Posterior cingulate gyrus (tissue), 11 donors: ENCODE measurements around the gene C11orf68.

Source experiments
- DNase-seq, 10 donors: peaks; one replicate each; pipeline versions ENCODE4 v3.0.0 to v3.0.0-alpha.2; 2020 to 2021; ENCODE audit warnings: mixed read lengths in 3 of 10
- intact Hi-C: fragments of 100-400 bp; cut with DNase I; formaldehyde crosslinking; loops from one replicate; pipeline ENCODE4 v1.15.1; 2023

The C11orf68 gene

DNA sequence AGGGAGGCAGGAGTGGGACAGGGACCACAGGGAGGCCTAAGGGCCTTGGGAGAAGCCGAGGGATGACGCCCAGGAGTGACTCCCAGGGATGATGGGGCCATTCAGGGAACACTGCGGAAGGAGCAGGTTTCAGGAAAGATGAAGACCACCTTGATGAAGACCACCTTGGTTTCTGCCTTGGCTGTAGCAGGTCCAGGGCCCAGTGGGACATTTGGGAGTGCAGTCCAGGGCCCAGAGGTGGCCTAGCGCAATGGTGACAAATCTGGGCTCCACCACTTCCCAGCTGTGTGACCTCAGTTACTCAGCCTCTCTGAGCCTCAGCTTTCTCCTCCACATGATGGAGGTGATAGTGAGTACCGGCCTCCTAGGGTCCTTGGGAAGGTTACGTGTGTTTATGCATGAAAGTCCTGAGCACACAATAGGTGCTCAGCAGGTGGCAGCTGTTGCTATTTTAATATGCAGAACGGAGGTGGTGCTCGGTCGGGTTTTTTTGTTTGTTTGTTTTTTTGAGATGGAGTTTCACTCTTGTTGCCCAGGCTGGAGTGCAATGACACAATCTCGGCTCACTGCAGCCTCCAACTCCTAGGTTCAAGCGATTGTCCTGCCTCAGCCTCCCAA lies 27.2 kb upstream of the C11orf68 start:
- peak in 1 of 10 donors; percentile 13 for DNase-seq
- intact Hi-C loops: no loop called here

DNA sequence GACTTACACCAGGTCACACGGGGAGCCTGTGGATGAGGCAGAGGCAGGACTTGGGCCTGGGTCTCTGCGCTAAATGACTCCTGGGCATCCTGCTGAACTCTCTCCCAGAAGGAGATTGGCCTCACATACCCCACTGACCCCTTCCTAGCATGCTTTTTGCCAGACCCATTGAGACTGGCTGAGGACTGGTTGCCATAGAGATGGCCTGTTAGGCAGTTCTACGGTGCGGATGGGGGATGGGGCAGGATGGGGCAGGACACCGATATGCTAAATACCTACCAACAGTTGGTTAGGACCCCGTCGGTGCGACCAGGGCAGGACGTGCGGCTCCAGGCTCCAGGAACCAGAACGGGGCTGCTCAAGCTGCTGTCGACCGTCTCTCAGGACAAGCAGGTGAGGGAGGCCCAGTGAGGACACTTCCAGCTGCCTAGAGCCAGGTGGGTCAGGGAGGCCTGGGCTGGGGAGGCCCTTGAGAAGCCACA lies 26.6 kb upstream of the C11orf68 start, which contains the start of gene TSGA10IP:
Gene TSGA10IP, plus strand, starts transcription at position 51 of the 482 bp plus-strand sequence. Its CDS starts 196 bp downstream, at position 247.
- intact Hi-C loops: no loop called here
- DNase-seq: peak in 2 of 10 donors; percentile 24 to 68

DNA sequence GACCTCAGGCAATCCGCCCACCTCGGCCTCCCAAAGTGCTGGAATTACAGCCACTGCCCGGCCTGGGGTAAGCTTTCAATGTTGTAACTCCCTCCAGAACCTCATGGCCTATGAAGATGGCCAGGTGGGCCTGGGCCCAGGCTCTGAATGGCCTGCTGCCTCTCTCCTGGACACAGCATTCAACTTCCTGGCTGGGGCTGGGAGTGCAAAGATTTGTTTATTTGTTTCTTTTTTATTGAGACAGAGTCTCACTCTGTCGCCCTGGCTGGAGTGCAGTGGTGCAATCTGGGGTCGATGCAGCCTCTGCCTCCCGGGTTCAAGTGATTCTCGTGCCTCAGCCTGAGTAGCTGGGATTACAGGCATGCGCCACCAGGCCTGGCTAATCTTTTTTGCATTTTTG lies 25.9 kb upstream of the C11orf68 start:
- peak in 3 of 10 donors; percentile 27 to 61 (median 36) for DNase-seq
- intact Hi-C loops: no loop called here

DNA sequence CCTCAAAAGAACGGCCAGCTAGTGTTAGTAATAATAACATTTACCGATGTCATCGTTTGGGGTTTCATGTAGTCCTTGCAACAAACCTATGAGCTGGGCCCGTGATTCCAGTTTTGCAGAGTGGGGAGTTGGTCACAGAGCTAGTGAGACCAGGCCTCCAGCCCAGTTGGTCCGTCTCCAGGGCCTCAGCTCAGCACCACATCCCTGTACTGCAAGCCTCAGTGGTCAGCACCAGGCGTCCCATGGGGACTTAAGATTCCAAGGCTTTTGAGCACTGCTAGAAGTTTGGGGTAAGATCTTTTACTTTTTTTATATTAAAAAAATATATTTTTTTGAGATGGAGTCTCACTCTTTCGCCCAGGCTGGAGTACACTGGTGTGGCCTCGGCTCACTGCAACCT lies 25.3 kb upstream of the C11orf68 start:
- intact Hi-C loops: no loop called here
- peak in 3 of 10 donors; percentile 52 to 56 (median 54) for DNase-seq

DNA sequence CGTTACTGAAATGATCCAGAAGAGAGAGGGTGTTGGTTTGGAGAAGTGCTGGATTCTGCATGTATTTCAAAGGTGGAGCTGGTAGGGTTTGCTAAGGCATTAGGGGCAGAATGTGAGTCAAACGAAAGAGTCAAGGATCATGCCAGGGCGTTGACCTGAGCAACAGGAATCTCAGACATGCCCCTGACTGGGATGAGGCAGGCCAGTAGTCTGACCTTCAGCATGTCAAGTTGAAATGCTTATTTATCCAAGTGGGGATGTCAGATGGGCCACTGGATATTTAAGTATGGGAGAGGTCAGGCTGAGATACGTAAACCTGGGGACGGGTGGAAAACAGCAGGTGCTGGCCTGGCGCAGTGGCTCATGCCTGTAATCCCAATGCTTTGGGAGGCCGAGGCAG lies 23.7 kb upstream of the C11orf68 start:
- peak in 3 of 10 donors; percentile 13 to 52 (median 32) for DNase-seq
- intact Hi-C loops: no loop called here

DNA sequence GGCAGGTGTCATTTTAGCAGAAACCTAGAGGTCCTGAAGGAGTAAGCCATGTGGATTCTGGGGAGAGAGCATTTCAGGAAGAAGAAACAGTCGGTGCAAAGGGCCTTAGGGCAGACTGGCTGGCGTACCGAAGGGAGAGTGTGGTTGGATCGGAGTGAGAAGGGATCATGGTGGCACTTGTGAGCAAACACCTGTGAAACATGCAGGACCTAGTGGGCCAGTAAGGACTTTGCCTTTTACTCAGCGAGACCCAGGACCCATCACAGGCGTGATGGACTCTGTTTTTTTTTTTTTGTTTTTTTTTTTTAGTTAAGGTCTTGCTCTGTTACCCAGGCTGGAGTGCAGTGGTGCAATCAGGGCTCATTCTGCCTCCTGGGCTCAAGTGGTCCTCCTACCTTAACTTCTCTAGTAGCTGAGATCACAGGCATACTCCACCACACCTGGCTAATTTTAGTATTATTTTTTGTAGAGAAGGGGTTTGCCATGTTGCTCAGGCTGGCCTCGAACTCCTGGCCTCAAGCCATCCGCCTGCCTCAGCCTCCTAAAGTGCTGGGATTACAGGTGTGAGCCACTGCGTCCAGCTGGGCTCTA lies 23.0 kb upstream of the C11orf68 start:
- DNase-seq: peak in 2 of 10 donors; percentile 57 to 58
- intact Hi-C loops: no loop called here

DNA sequence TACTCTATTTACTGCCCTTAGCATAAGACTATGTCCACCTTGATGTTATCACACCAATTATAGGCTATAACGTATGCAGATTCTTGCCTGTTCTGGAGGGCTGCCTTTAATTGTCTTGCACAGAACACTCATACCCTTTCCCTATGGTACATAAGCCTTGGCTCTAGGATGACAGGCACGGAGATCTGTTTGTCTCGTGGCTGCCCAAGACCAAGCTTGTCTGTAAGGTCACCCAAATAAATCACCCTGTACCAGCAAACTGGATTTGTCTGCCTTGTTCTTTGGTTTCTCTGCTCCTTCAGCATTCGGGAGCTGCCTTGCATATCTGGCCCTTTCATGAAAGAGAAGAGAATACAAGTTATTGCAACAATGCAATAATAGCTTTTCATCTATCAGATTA lies 18.9 kb upstream of the C11orf68 start:
- intact Hi-C loops: no loop called here
- DNase-seq: peak in 1 of 10 donors; percentile 1

DNA sequence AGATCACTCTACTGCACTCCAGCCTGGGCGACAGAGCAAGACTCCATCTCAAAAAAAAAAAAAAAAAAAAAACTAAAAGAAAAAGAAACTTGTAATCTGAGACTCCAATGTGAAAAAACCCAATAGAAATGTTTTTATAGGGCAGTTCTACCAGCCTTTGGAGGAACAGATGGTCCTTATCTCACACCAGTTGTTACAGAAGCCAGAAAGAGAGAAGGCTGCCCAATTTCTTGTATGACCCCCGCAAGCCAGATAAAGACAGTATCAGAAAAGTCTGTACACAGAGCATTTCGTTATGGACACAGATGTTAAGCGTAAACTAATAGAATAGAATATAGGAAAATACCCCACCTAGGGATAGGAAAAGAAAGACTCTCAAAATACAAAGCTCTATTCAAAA lies 15.2 kb upstream of the C11orf68 start:
- intact Hi-C loops: no loop called here
- no peak for DNase-seq

DNA sequence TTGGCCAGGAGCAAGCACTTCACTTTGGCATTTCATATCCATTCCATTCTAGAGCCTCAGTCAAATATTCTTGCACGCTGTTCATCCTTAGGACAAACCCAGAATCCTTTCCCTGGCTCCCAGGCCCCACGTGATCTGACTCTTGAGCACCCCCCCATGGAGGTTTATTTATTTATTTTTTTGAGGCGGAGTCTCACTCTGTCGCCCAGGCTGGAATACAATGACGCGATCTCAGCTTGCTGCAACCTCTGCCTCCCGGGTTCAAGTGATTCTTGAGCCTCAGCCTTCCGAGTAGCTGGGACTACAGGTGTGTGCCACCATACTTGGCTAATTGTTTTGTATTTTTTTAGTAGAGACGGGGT lies 13.7 kb upstream of the C11orf68 start:
- peak in 2 of 10 donors; percentile 18 to 64 for DNase-seq
- intact Hi-C loops: no loop called here

DNA sequence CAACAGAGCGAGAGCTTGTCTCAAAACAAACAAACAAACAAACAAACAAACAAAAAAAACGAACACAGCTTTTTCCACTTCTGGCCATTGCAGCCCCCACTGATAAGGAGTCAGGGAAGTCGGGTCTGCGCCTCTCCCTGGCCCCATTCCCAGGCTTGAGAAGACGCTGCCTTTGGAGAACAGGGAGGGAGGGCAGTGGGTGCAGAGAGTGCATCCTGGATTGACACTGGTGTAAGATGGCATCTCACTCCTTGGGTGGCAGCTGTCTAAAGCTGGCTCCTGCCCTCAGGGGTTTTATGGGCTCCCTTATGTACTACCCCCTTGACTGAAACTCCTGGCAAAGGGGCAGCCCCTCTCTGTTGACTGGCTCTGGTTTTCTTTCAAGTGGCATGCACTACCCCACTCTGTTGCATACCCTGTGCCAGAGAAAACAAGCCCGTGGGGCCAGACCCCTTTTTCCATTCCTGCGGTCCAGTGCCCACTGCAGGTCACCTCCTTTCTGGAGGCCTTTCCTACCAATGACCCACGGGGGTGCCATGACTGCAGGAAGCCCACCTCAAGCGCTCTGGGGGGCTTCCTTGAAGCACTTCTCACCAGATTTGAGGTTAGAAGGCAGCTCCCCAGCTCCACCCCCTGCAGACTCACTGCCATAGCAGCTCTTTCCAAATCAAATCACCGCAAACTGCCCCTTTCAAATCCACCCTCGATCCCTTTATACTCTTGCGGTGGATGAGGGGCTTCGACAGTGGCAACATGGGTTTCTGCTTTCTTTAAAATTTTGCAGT lies 13.1 kb upstream of the C11orf68 start:
- DNase-seq: peak in 2 of 10 donors; percentile 37 to 42
- intact Hi-C loops: no loop called here

DNA sequence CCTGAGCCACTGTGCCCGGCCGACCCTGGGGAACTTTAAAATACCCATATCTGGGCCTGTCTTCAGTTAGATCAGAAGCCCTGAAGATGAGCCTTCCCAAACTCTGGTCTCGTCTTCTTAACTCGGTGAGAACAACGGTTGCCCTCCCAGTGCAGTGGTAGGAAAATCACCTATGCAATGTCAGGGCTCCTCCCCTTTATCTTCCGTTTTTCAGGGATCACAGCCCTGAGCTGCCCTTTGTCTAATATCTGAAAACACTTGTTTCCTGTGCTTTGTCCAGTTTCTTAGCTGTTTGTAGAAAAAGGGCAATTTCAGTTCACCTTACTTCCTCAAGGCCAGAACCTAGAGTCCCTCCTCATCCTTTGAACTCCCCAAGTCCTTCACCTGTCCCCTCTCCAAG lies 9.8 kb upstream of the C11orf68 start:
- intact Hi-C loops: no loop called here
- DNase-seq: peak in 1 of 10 donors; percentile 4

DNA sequence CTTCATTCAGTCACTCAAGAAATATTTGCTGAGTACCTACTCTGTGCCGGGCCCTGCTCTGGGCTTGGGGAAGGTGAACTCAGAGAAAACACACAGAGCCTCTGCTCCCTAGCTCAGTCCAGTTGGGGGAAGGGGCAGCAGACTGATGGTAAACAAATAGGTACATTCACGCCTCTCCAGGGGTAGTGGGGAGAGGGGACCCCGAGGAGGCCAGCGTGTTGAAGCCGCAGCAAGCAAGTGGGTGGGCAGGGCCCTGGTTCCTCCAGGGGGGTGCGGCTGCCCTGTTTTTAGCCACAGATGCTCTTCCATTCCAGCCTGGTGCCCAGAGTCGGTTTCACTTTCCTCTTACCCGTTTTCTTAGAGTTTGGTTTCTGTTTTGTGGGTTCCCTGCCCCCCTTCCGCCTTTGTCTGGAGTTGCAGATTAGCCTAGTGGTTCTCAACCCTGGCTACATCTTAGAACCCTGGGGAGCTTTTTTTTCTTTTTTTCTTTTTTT lies 9.1 kb upstream of the C11orf68 start:
- peak in 1 of 10 donors; percentile 27 for DNase-seq

DNA sequence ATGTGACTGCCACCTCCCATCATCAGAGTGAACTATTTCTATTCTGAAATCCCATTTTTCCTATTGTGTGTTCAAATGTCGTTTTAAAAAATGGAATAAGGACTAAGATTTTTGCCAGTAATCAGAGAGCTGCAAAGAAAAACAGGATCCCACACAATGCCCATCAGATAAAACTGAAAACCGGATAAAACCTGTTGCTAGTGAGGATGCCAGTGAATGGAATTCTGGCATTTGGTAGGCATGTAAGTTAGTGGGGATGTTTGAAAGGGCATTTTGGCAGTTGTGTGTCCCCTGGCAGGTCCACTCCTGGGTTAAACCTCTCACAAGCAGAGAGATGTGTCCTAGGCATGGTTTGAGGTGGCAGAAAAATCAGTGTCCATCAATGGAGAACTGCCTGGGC lies 6.5 kb upstream of the C11orf68 start:
- DNase-seq: no peak
- intact Hi-C loops: no loop called here

More for the DNA sequence above, 9.1 kb upstream of the C11orf68 start:
- intact Hi-C loops: no loop called here

DNA sequence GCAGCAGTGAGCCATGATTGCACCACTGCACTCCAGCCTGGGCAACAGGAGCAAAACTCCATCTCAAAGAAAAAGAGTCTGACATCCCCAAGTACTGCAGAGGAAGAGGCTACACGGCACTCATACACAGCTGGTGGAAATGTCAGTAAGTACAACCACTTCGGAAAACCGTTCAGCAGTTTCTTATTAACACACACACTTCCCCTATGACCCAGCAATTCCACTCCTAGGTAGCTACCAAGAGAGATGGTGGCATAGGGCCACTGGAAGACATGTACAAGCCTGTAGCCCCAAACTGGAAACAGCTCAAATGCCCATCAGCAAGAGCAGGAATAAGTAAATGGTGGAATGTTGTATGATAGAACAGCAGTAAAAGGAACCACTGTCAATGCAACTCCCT lies 3.7 kb upstream of the C11orf68 start:
- intact Hi-C loops: no loop called here

DNA sequence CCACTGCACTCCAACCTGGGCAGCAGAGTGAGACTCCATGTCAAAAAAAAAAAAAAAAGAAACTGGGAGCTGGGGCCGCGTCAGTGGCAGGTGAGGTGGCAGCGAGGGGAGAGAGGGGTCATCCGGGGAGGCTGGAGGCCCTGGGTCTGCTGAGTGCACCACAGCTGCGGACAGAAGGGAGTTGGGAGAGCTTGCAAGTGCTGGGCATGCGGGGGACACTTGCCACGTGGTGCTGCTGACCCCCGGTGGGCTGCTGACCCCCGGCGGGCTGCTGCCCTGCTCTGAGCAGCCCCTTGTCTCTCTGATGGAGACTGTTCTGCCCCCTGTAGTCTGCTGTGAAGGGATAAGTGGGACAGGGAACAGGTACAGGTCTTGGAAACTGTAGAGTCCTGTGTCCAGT lies 3.0 kb upstream of the C11orf68 start:
- peak in 1 of 10 donors; percentile 52 for DNase-seq
- intact Hi-C loops: no loop called here

More for the DNA sequence above, 3.7 kb upstream of the C11orf68 start:
- no peak for DNase-seq

DNA sequence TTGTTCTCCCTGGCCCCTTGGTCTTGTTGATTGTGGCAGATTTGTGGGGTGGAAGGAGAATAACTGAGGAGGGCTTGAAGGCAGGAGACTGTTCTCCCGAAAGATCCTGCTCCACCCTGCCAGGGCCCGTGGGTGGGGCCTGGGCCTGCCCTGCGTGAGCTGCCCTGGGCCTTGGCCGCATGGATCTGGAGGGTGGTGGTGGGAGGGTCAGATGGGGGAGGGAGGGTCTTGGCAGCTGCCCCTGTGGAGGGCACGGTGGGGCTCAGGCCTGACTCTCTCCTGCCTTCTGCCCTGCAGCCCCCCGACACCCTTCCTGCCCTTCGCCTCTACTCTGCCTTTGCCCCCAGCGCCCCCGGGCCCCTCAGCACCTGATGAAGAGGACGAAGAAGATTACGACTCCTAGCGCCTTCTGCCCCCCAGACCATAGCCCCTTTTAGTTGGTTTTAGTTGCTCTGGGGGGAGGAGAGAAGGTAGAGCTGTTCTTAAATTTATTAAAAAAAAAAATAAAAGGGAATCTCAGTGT lies 2.2 kb upstream of the C11orf68 start:
- intact Hi-C loops: no loop called here
- peak in 2 of 10 donors; percentile 30 to 57 for DNase-seq

DNA sequence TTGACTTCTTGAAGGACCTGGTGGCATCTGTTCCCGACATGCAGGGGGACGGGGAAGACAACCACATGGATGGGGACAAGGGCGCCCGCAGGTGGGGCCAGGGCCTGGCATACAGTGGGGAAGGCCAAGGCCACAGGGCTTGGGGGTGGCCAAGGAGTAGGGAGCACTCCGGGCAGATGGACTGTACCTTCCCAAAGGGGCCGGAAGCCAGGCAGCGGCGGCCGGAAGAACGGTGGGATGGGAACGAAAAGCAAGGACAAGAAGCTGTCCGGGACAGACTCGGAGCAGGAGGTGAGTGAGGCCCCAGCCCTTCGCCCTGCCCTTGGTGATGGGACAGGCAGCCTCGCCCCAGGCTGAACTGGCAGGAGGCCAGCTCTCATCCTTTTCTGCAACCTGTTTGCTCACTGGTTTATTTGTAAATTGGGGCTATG lies 1.5 kb upstream of the C11orf68 start:
- peak in 2 of 10 donors; percentile 82 to 85 for DNase-seq
- intact Hi-C loops: loop anchor here (1.0 kb wide), 1 partner anchor 28 kb away; no protein-coding TSS in a partner anchor

DNA sequence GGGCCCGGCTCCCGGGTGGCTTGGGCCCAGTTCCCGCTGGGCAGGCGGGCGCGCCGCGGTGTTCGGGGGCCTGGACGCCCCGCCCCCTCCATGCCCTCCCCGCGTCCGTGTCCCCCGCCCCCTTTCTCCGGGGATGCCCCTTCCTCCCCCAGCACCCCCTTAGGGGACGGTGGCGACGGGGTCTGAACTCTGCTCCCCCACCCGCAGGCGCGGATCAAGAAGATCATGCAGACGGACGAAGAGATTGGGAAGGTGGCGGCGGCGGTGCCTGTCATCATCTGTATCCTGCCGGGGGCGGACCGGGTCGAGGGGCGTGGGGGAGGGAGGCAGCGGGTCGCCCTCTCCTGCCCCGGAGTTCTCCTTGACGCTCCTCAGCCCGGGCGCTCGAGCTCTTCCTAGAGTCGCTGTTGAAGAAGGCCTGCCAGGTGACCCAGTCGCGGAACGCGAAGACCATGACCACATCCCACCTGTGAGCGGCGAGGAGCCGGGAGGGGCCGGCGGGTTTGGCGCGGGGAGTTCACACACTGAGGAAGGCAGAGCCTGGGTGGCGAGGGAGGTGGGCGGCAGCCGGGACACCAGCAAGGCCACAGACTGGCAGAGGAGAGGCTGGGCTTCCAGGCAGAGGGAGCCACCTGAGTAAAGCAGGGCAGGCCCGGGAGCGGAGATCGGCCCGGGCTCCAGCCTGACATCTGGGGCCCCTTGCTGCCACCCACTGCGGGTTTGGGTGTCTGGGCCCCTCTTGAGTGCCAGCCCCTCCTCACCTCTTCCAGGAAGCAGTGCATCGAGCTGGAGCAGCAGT lies 910 bp upstream of the C11orf68 start:
- intact Hi-C loops: loop anchor here (1.0 to 2.0 kb wide), 3 partner anchors 27 to 41 kb away; partner anchors contain the start of genes FIBP and SART1
- peak in 7 of 10 donors; percentile 27 to 91 (median 51) for DNase-seq

DNA sequence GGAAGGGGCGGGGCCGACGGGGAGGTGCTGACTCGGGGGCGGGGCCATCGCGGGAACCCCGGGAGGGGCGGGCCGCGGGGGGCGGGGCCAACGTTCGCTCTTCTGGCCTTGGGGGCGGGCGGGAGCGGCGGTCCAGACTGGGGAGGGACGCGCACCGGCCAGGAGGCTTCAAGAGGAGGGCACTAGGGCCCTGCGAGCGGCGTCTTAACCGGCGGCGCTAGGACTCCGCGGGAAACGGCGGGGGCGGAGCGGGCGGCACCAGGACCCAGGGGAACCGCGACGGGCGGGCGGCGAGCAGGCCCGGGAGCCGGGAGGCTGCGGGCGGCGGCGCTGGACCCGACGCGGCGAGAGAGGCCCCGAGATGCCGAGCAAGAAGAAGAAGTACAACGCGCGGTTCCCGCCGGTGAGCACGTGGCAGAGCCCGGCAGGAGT lies 295 bp upstream of the C11orf68 start, which contains the start of gene DRAP1:
Gene DRAP1, plus strand, starts transcription at position 286 of the 432 bp plus-strand sequence. Its CDS starts 76 bp downstream, at position 362.
- peak; percentile 98 to 100 (median 100) for DNase-seq
- intact Hi-C loops: loop anchor here (2.0 kb wide), 2 partner anchors 30 to 42 kb away; partner anchors contain the start of genes FIBP and SART1
